ENCODE results near the gene VPS8. TPM values are rescaled to one million over a fixed set of nuclear protein-coding genes. Genes with fewer than 3 reads are reported as not detected.

VPS8 gene
- total RNA-seq, 2 donors from 2014 or later = 39.2 to 52.7 TPM

DNA sequence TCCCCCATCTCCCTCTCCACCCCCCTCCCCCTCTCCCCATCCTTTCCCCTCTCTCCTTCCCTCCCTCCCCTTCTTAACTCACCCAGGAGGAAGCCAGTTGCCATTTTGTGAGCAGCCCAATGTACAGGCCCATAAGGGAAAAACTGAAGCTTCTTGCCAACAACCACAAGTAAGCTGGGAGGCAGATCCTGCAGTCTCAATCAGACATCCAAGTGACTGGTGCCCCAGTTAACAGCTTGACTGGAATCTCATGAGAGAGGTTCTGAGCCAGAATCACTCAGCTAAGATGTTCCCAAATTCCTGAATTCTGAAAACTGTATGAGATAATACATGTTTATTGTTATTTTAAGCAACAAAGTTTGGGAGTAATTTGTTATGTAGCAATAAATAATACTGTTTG, 250.2 kb downstream of the VPS8 start:
- no peak for DNase-seq
- no peak for ATAC-seq
- no peaks in the 10 kb centered on the region for H3K9me3 ChIP-seq

GRCh38 chr3:185063431-185063830, 251.5 kb downstream of the VPS8 start:
- ATAC-seq = no peak
- H3K27ac ChIP-seq = no peak overlapping the region

More for the DNA sequence above, 250.2 kb downstream of the VPS8 start:
- Histone ChIP-seq H3K4me1 (no peaks in the 10 kb centered on the region), H3K27ac (no peak overlapping the region), H3K27me3 (no peaks in the 10 kb centered on the region), H3K36me3 (replicated peaks in 1 of 2; ENCODE audit: insufficient read depth in 1 of 2, low read depth in 2 of 2) (no peaks in the 10 kb centered on the region), H3K4me3 (no peak overlapping the region)
- TF ChIP-seq POLR2A (IDR thresholded peaks at IDR 0.05) (no peak), CTCF (IDR thresholded peaks at IDR 0.05) (no peak)
- intact Hi-C loops (cut with DNase I) = no loop called here

DNA sequence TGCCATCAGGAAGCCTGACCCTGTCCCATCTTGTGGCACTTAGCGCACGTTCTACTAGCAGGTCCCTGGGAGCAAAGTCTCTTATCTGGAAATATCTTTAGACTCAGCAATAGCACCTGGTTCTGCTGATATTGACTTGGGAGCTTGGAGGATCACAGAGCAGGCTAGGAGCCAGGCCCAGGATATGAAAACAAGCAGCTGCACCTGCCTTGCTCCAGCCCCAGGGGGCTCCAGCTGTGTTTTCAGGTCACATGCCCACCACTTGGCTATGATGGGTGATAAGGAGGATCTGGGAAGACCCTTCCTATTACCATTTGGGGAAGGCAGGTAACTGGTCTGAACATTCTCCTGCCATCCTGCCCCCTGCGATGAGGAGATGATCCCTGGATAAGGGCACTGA, 253.1 kb downstream of the VPS8 start:
- Histone ChIP-seq H3K27me3 (no peaks in the 10 kb centered on the region), H3K27ac (no peak overlapping the region), H3K9me3 (no peaks in the 10 kb centered on the region), H3K4me3 (no peak overlapping the region), H3K4me1 (no peaks in the 10 kb centered on the region), H3K36me3 (replicated peaks in 1 of 2; ENCODE audit: insufficient read depth in 1 of 2, low read depth in 2 of 2) (no peaks in the 10 kb centered on the region)
- intact Hi-C loops (cut with DNase I) = no loop called here
- DNase-seq (no peak), ATAC-seq (no peak)
- 64 to 90% methylated on average over 1 to 3 of the region's 3 CpGs for WGBS, 2 donors
- no peak for TF ChIP-seq POLR2A (IDR thresholded peaks at IDR 0.05)
- no peak for TF ChIP-seq CTCF (IDR thresholded peaks at IDR 0.05)

More at GRCh38 chr3:185063431-185063830, 251.5 kb downstream of the VPS8 start:
- Histone ChIP-seq H3K4me1 (no peaks in the 10 kb centered on the region), H3K9me3 (no peaks in the 10 kb centered on the region), H3K27me3 (no peaks in the 10 kb centered on the region), H3K4me3 (no peak overlapping the region), H3K36me3 (replicated peaks in 1 of 2; ENCODE audit: insufficient read depth in 1 of 2, low read depth in 2 of 2) (no peaks in the 10 kb centered on the region)
- no peak for TF ChIP-seq POLR2A (IDR thresholded peaks at IDR 0.05)
- no peak for TF ChIP-seq CTCF (IDR thresholded peaks at IDR 0.05)
- no peak for DNase-seq
- intact Hi-C loops (cut with DNase I) = no loop called here
- WGBS, 2 donors = 49 to 53% methylated on average over 3 of the region's 3 CpGs

DNA sequence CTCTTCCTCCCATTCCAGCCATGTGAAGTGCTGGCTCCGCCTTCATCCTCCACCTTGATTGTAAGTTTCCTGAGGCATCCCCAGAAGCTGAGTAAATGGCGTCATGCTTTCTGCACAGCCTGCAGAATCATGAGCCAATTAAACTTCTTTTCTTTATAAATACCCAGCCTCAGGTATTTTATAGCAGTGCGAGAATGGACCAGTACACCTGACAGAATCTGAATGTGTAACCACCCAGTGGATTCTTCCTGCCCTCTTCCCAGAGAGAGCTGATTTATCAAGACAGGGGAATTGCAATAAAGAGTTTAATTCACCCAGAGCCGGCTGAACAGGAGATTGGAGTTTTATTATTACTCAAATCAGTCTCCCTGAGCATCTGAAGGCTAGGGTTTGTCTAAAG, 254.3 kb downstream of the VPS8 start:
- ATAC-seq (no peak), DNase-seq (no peak)
- no peak for TF ChIP-seq CTCF (IDR thresholded peaks at IDR 0.05)
- TF ChIP-seq POLR2A (IDR thresholded peaks at IDR 0.05) = no peak
- WGBS, 2 donors = 77 to 95% methylated on average over 4 of the region's 4 CpGs
- Histone ChIP-seq H3K27me3 (no peaks in the 10 kb centered on the region), H3K36me3 (replicated peaks in 1 of 2; ENCODE audit: insufficient read depth in 1 of 2, low read depth in 2 of 2) (no peaks in the 10 kb centered on the region), H3K4me1 (no peaks in the 10 kb centered on the region), H3K27ac (no peak overlapping the region), H3K9me3 (no peaks in the 10 kb centered on the region), H3K4me3 (no peak overlapping the region)
- intact Hi-C loops (cut with DNase I) = no loop called here

GRCh38 chr3:185067173-185067572, 255.2 kb downstream of the VPS8 start:
- intact Hi-C loops (cut with DNase I) = no loop called here
- no peak for ATAC-seq

More at GRCh38 chr3:185067173-185067572, 255.2 kb downstream of the VPS8 start:
- no peak overlapping the region for H3K4me3 ChIP-seq
- H3K9me3 ChIP-seq = no peaks in the 10 kb centered on the region
- no peaks in the 10 kb centered on the region for H3K27me3 ChIP-seq
- TF ChIP-seq CTCF (IDR thresholded peaks at IDR 0.05) (no peak), POLR2A (IDR thresholded peaks at IDR 0.05) (no peak)
- no peak overlapping the region for H3K27ac ChIP-seq
- no peaks in the 10 kb centered on the region for H3K36me3 ChIP-seq (replicated peaks in 1 of 2; ENCODE audit: insufficient read depth in 1 of 2, low read depth in 2 of 2)
- DNase-seq = no peak
- WGBS, 2 donors = 84 to 86% methylated on average over 11 of the region's 11 CpGs
- no peaks in the 10 kb centered on the region for H3K4me1 ChIP-seq

Measured in body of pancreas (tissue), 4 donors.